Measurements from ENCODE around the gene HTR3C. TPM values are rescaled to one million over a fixed set of nuclear protein-coding genes. Genes with fewer than 3 reads are reported as not detected.
A peak's percentile ranks its signal among the peaks of the same experiment; 100 is the strongest.
"Not testable (repeated sequence)": the region's sequence is repeated elsewhere in the genome, so short reads cannot be mapped to it uniquely, and the experiment has no call there.

HTR3C gene
- total RNA-seq, 1 experiment from 2014 or later, result not detected

GRCh38 chr3:184030536-184030935 lies 22.3 kb upstream of the HTR3C start:
- Histone ChIP-seq H3K79me2 (ENCODE audit: low read length) (no peaks in the 10 kb centered on the region), H3K9ac (ENCODE audit: low read length) (no peak overlapping the region), H3K27me3 (ENCODE audit: low read length) (no peaks in the 10 kb centered on the region; the same call in 1 of the 2 replicates), H2AFZ (ENCODE audit: low read length) (no peak overlapping the region), H4K20me1 (ENCODE audit: low read length) (no peaks in the 10 kb centered on the region), H3K4me3 (ENCODE audit: low read length) (no peak overlapping the region), H3F3A (ENCODE audit: low read length, unreplicated experiment) (no peaks in the 10 kb centered on the region), H3K4me2 (ENCODE audit: low read length) (no peak overlapping the region), H3K27ac (ENCODE audit: low read length) (no peak overlapping the region), H3K36me3 (ENCODE audit: low read depth, low read length) (no peaks in the 10 kb centered on the region), H3K9me2 (replicated peaks; ENCODE audit: low read length) (no peaks in the 10 kb centered on the region), H3K9me3 (ENCODE audit: low read length) (no peaks in the 10 kb centered on the region), H3K4me1 (ENCODE audit: insufficient read depth, low read length) (no peaks in the 10 kb centered on the region)
- intact Hi-C loops (cut with micrococcal nuclease), result no loop called here
- no peak for DNase-seq
- POLR2A ChIA-PET (ENCODE audit: unreplicated experiment), result no interaction called here
- CTCF ChIA-PET, result no interaction called here
- no peak for TF ChIP-seq EZH2phosphoT487 (IDR thresholded peaks at IDR 0.05; ENCODE audit: borderline replicate concordance, low read length)
- no peak for TF ChIP-seq EZH2 (IDR thresholded peaks at IDR 0.05; ENCODE audit: low read length, unreplicated experiment)
- no peak for TF ChIP-seq CTCF (conservative IDR thresholded peaks at IDR 0.05; ENCODE audit: low read depth, low read length)
- no TSS peak for BruUV-seq (replicated peaks)
- no peak for ATAC-seq

- H3K4me2 ChIP-seq (ENCODE audit: low read length), result no peak within 1 kb of the TSS
- no peak within 1 kb of the TSS for H3K27ac ChIP-seq (ENCODE audit: low read length)
- ATAC-seq (no peak), DNase-seq (no peak)
- H3K9ac ChIP-seq (ENCODE audit: low read length), result no peak within 1 kb of the TSS
- no TSS peak for BruUV-seq (replicated peaks)
- no peak within 1 kb of the TSS for H3K4me3 ChIP-seq (ENCODE audit: low read length)
- no peaks in the 10 kb centered on the region for H3K79me2 ChIP-seq (ENCODE audit: low read length)
- no peaks in the 10 kb centered on the region for H3F3A ChIP-seq (ENCODE audit: low read length, unreplicated experiment)
- H3K36me3 ChIP-seq (ENCODE audit: low read depth, low read length), result no peaks in the 10 kb centered on the region
- no peaks in the 10 kb centered on the region; the same call in 1 of the 2 replicates for H3K27me3 ChIP-seq (ENCODE audit: low read length)
- H4K20me1 ChIP-seq (ENCODE audit: low read length), result no peaks in the 10 kb centered on the region
- no peaks in the 10 kb centered on the region for H3K9me3 ChIP-seq (ENCODE audit: low read length)
- H2AFZ ChIP-seq (ENCODE audit: low read length), result no peak within 1 kb of the TSS
- H3K4me1 ChIP-seq (ENCODE audit: insufficient read depth, low read length), result no peaks in the 10 kb centered on the region
- POLR2A ChIA-PET (ENCODE audit: unreplicated experiment), result no interaction called here
- CTCF ChIA-PET, result interaction anchor here (0.7 kb wide), 1 partner anchor 533 kb away, joined by 4 read pairs; no protein-coding TSS in a partner anchor
- H3K9me2 ChIP-seq (replicated peaks; ENCODE audit: low read length), result no peaks in the 10 kb centered on the region
- no peak for TF ChIP-seq EZH2phosphoT487 (IDR thresholded peaks at IDR 0.05; ENCODE audit: borderline replicate concordance, low read length)
- TF ChIP-seq CTCF (conservative IDR thresholded peaks at IDR 0.05; ENCODE audit: low read depth, low read length), result no peak
- no peak for TF ChIP-seq EZH2 (IDR thresholded peaks at IDR 0.05; ENCODE audit: low read length, unreplicated experiment)
- intact Hi-C loops (cut with micrococcal nuclease), result no loop called here
These were observed 21.6 kb upstream of the HTR3C start, which contains the start of gene HTR3D for GRCh38 chr3:184031187-184031792. HTR3D (plus strand) TSS chr3:184031742; CDS start chr3:184031742, 0 bp downstream.

DNA sequence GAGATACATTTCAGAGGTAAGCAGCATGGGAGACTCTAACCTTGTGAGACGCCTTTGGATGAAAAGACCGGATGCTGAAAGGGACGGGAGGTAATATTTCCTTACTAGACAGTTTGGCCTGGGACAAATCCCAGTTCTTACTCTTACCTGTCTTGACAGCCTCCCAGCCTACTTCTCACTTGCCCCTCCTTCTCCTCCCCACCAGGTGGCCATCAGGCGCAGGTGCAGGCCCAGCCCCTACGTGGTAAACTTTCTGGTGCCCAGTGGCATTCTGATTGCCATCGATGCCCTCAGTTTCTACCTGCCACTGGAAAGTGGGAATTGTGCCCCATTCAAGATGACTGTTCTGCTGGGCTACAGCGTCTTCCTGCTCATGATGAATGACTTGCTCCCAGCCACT lies 15.0 kb upstream of the HTR3C start:
- POLR2A ChIA-PET (ENCODE audit: unreplicated experiment), result no interaction called here
- Histone ChIP-seq H3K4me3 (ENCODE audit: low read length) (no peak overlapping the region), H3K79me2 (ENCODE audit: low read length) (no peaks in the 10 kb centered on the region), H3K9ac (ENCODE audit: low read length) (no peak overlapping the region), H3K9me2 (replicated peaks; ENCODE audit: low read length) (no peaks in the 10 kb centered on the region), H3K4me1 (ENCODE audit: insufficient read depth, low read length) (no peaks in the 10 kb centered on the region), H3F3A (ENCODE audit: low read length, unreplicated experiment) (no peaks in the 10 kb centered on the region), H3K27me3 (ENCODE audit: low read length) (no peaks in the 10 kb centered on the region; the same call in 1 of the 2 replicates), H2AFZ (ENCODE audit: low read length) (no peak overlapping the region), H3K36me3 (ENCODE audit: low read depth, low read length) (no peaks in the 10 kb centered on the region), H3K4me2 (ENCODE audit: low read length) (no peak overlapping the region), H4K20me1 (ENCODE audit: low read length) (no peaks in the 10 kb centered on the region), H3K9me3 (ENCODE audit: low read length) (no peaks in the 10 kb centered on the region), H3K27ac (ENCODE audit: low read length) (no peak overlapping the region)
- TF ChIP-seq CTCF (conservative IDR thresholded peaks at IDR 0.05; ENCODE audit: low read depth, low read length), result peak; percentile 44
- no peak for TF ChIP-seq EZH2 (IDR thresholded peaks at IDR 0.05; ENCODE audit: low read length, unreplicated experiment)
- CTCF ChIA-PET, result no interaction called here
- intact Hi-C loops (cut with micrococcal nuclease), result no loop called here
- no peak for ATAC-seq
- DNase-seq, result no peak
- BruUV-seq (replicated peaks), result no TSS peak

GRCh38 chr3:184038307-184038706 lies 14.5 kb upstream of the HTR3C start:
- H3K27ac ChIP-seq (ENCODE audit: low read length); DNase-seq; H3K79me2 ChIP-seq (ENCODE audit: low read length); H3F3A ChIP-seq (ENCODE audit: low read length, unreplicated experiment); H2AFZ ChIP-seq (ENCODE audit: low read length); H3K4me1 ChIP-seq (ENCODE audit: insufficient read depth, low read length); intact Hi-C loops (cut with micrococcal nuclease); ATAC-seq; H3K4me2 ChIP-seq (ENCODE audit: low read length); POLR2A ChIA-PET (ENCODE audit: unreplicated experiment); H3K9me2 ChIP-seq (replicated peaks; ENCODE audit: low read length); H3K9me3 ChIP-seq (ENCODE audit: low read length); H3K36me3 ChIP-seq (ENCODE audit: low read depth, low read length); H4K20me1 ChIP-seq (ENCODE audit: low read length); CTCF ChIA-PET; H3K4me3 ChIP-seq (ENCODE audit: low read length); H3K9ac ChIP-seq (ENCODE audit: low read length); BruUV-seq (replicated peaks); H3K27me3 ChIP-seq (ENCODE audit: low read length): not testable (repeated sequence)

Data from PC-3 (cell line).